SK-N-SH treated with all-trans-retinoic acid at 6 μM for 48 hours (cell line): ENCODE results near the gene TXLNG.

Experiments
- ARNTL ChIP-seq: fragments of 450-650 bp; formaldehyde crosslinking; IDR thresholded peaks from 2 replicates; pipeline ENCODE4 v1.5.0; 2020; ENCODE audit warnings: low read depth, mild to moderate bottlenecking, moderate library complexity, borderline replicate concordance
- BACH2 ChIP-seq: fragments of 250-450 bp; sonication (Bioruptor Pico); IDR thresholded peaks from 2 replicates; pipeline ENCODE4 v1.9.0; 2021; ENCODE audit warnings: mild to moderate bottlenecking, borderline replicate concordance
- ESRRG ChIP-seq: fragments of 250-450 bp; sonication (Bioruptor Pico); IDR thresholded peaks from 2 replicates; pipeline ENCODE4 v1.6.1; 2021; ENCODE audit warnings: mild to moderate bottlenecking
- OSR1 ChIP-seq: fragments of 250-450 bp; sonication (Bioruptor Pico); IDR thresholded peaks from 2 replicates; pipeline ENCODE4 v1.8.0; 2022; ENCODE audit warnings: moderate library complexity, mild to moderate bottlenecking, inconsistent platforms
- ZNF70 ChIP-seq: fragments of 450-650 bp; formaldehyde crosslinking; IDR thresholded peaks from 2 replicates; pipeline ENCODE4 v1.5.0; 2020; ENCODE audit warnings: mild to moderate bottlenecking, moderate library complexity
- ZNF8 ChIP-seq: fragments of 450-650 bp; formaldehyde crosslinking; IDR thresholded peaks from 2 replicates; pipeline ENCODE4 v1.5.0; 2020; ENCODE audit warnings: mild to moderate bottlenecking, moderate library complexity
- TF ChIP-seq, protein P1 (sequence below): fragments of 250-450 bp; sonication (Bioruptor Pico); IDR thresholded peaks from 2 replicates; pipeline ENCODE4 v1.8.0; 2020; ENCODE audit warnings: mild to moderate bottlenecking, moderate library complexity, borderline replicate concordance
- TF ChIP-seq, protein P2 (sequence below): fragments of 250-450 bp; sonication (Bioruptor Pico); IDR thresholded peaks from 2 replicates; pipeline ENCODE4 v1.5.1; 2020; ENCODE audit warnings: low read depth, mild to moderate bottlenecking, moderate library complexity

DNA sequence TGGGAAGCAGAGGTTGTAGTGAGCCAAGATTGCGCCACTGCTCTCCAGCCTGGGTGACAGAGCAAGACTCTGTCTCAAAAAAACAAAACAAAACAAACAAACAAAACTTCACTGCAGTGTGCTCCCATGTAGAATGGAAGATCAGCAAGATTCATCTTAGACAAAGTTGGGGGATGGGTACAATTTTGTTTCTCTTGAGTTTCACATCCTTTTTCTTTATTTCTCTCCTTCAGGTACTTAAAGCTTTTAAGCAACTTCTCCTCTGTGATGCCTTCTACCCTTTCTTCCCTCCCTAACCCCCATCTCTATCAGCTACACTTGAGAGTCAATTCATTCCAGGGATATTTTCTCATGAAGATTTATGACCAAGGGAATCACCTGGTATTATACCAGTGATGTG, 99.4 kb downstream of the TXLNG start:
- TF ChIP-seq, protein P1, sequence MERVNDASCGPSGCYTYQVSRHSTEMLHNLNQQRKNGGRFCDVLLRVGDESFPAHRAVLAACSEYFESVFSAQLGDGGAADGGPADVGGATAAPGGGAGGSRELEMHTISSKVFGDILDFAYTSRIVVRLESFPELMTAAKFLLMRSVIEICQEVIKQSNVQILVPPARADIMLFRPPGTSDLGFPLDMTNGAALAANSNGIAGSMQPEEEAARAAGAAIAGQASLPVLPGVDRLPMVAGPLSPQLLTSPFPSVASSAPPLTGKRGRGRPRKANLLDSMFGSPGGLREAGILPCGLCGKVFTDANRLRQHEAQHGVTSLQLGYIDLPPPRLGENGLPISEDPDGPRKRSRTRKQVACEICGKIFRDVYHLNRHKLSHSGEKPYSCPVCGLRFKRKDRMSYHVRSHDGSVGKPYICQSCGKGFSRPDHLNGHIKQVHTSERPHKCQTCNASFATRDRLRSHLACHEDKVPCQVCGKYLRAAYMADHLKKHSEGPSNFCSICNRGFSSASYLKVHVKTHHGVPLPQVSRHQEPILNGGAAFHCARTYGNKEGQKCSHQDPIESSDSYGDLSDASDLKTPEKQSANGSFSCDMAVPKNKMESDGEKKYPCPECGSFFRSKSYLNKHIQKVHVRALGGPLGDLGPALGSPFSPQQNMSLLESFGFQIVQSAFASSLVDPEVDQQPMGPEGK (CRISPR knock-in tag): no peak
- TF ChIP-seq ARNTL (CRISPR knock-in tag): no peak
- TF ChIP-seq OSR1 (CRISPR knock-in tag): no peak
- no peak for TF ChIP-seq BACH2 (CRISPR knock-in tag)
- no peak for TF ChIP-seq ZNF8 (CRISPR knock-in tag)
- no peak for TF ChIP-seq ESRRG (CRISPR knock-in tag)
- TF ChIP-seq, protein P2, sequence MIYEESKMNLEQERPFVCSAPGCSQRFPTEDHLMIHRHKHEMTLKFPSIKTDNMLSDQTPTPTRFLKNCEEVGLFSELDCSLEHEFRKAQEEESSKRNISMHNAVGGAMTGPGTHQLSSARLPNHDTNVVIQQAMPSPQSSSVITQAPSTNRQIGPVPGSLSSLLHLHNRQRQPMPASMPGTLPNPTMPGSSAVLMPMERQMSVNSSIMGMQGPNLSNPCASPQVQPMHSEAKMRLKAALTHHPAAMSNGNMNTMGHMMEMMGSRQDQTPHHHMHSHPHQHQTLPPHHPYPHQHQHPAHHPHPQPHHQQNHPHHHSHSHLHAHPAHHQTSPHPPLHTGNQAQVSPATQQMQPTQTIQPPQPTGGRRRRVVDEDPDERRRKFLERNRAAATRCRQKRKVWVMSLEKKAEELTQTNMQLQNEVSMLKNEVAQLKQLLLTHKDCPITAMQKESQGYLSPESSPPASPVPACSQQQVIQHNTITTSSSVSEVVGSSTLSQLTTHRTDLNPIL (CRISPR knock-in tag): no peak
- no peak for TF ChIP-seq ZNF70 (CRISPR knock-in tag)
